HG02840 (cell line): ENCODE measurements around the gene NDUFB3.
"Not testable (repeated sequence)": the region's sequence is repeated elsewhere in the genome, so short reads cannot be mapped to it uniquely, and the experiment has no call there.

Experiments
- ATAC-seq: cut with Tn5 transposase; IDR thresholded peaks from one replicate; pipeline ENCODE4 v1.9.1; 2021; ENCODE audit warnings: mild to moderate bottlenecking, moderate library complexity, moderate number of reproducible peaks; ENCODE audit not compliant: unreplicated experiment, low FRiP score

The NDUFB3 gene

DNA sequence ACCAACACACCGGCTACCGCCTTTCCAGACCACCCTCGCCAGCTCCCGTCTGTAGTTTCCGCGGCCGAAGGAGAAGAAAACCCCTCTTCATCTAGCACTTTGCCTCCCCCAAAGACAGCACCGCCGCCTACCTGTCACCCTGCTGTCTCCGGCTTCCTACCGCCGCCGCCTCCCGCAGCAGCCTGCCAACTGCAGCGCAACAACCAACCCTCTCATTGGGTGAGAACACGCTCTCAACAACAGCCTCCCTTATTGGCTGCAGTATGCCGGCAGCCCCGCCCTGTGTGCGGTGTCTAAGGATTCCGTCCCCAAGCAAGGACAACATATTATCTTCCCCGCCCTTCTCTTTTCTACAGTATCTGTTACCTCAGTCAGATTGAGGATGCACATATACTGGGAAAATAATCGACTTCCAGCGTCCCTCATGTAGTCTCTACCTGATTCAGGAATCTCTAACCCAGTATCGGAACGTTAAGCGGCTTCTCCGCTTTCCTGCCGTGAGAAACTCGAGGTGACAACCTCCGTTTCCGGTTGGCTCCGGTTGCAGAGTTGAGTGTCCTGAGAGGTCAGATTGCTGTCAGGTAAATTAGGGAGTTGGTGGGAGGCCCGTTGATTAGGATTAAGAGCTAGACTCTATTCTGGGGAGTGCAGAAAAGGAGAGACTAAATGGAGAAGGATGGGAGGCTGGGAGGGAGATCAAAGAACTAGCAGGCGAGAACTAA, at the start of gene NDUFB3, which contains the start of gene HYCC2:
NDUFB3 (plus strand) TSS at position 523 of the 722 bp plus-strand sequence. CDS start 6,882 bp downstream, outside the sequence.
HYCC2 (minus strand) TSS at position 193 of the 722 bp plus-strand sequence. CDS start 47,662 bp downstream, outside the sequence.
- ATAC-seq = peak; percentile 99

DNA sequence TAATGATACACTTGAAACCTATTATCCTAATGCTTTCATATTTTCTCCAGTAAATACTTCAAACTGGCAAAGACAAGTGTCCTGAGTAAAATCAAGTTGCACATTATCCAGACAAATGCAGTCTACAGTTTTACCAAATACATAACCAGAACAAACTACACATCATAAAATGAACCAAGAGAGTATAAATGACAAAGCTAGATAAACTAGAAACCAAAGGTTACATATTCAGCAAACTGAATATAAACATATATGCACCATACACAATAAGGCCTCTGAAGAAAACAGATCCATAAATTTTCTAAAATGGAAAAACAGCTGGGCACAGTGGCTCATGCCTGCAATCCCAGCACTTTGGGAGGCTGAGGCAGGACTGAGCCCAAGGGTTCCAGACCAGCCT, 47.3 kb upstream of the NDUFB3 start:
- no peak for ATAC-seq

- ATAC-seq = not testable (repeated sequence)
These were observed 37.4 kb upstream of the NDUFB3 start for GRCh38 chr2:201034355-201034754.

DNA sequence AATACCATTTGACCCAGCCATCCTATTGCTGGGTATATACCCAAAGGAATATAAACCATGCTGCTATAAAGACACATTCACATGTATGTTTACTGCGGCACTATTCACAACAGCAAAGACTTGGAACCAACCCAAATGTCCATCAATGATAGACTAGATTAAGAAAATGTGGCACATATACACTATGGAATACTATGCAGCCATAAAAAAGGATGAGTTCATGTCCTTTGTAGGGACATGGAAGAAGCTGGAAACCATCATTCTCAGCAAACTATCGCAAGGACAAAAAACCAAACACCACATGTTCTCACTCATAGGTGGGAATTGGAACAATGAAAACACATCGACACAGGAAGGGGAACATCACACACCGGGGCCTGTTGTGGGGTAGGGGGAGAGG, 33.4 kb upstream of the NDUFB3 start:
- not testable (repeated sequence) for ATAC-seq

DNA sequence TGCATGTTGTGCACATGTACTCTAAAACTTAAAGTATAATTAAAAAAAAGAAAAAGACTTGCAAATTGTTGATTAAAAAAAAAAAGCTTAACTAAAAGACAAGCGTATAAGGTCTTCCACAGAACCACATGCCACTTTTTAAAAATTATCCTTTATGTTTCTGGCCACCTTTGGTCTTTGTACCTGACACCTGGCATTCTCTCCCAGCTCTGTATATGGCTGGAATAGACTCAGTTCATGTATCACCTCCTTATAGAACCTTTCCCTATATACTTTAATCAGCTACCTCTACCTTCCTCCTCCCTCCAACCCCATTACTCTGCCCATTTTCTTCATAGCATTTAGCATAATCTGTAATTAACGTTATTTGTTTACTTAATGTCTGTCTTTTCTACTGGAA, 32.9 kb upstream of the NDUFB3 start:
- ATAC-seq = no peak

GRCh38 chr2:201040867-201041628, 30.8 kb upstream of the NDUFB3 start:
- ATAC-seq = no peak

DNA sequence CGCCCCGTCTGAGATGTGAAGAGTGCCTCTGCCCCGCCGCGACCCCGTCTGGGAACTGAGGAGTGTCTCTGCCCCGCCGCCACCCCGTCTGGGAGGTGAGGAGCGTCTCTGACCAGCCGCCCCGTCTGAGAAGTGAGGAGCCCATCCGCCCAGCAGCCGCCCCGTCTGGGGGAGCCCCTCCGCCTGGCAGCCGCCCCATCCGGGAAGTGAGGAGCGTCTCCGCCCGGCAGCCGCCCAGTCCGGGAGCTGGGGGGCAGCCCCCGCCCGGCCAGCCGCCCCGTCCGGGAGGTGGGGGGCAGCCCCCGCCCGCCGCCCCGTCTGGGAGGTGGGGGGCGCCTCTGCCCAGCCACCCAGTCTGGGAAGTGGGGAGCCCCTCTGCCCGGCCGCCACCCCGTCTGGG, 29.4 kb upstream of the NDUFB3 start:
- ATAC-seq = not testable (repeated sequence)

- not testable (repeated sequence) for ATAC-seq
These were observed 28.8 kb upstream of the NDUFB3 start for GRCh38 chr2:201043050-201043449.

- no peak for ATAC-seq
These were observed 24.9 kb upstream of the NDUFB3 start for GRCh38 chr2:201046881-201047280.

DNA sequence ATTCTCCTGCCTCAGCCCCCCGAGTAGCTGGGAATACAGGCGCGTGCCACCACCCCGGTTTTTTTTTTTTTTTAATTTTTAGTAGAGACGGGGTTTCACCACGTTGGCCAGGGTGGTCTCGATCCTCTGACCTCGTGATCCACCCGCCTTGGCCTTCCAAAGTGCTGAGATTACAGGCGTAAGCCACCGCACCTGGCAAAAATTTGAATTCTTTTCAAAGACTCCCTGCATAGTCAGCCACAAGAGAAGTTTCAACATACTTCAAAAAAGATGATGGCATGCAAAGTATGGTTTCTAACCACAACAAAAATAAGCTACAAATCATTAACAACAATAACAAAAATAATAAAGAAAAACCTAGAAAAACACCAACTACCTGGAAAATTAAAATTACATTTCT, 22.3 kb upstream of the NDUFB3 start:
- no peak for ATAC-seq

GRCh38 chr2:201057087-201057521, 14.7 kb upstream of the NDUFB3 start:
- no peak for ATAC-seq

DNA sequence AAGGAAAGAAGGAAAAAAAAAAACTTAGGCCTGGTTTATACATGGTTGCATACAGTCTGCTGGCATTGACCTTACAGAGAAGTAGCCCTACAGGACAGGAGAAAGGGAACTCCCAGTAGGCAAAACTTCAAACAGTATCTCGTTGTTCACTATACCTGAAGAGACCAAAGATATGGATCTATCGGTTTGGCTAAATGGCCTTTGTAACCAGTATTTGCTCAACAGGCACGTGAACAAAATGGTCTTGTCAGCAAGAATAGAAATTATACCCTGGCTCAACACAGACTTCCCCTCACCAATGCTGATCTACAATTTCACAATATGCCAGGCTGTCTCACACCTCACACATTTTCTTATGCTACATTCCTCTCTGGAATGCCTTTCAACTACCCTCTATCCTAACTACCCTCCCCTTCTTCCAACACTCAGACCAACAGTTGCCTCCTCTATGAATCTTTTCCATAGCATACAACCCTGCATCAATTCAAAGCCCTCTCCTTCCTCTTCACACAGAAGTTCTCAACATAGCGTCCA, 14.0 kb upstream of the NDUFB3 start:
- no peak for ATAC-seq

- no peak for ATAC-seq
These were observed 12.9 kb upstream of the NDUFB3 start for GRCh38 chr2:201058914-201059313.

- ATAC-seq = no peak
These were observed 11.6 kb upstream of the NDUFB3 start for GRCh38 chr2:201059961-201060755.

- not testable (repeated sequence) for ATAC-seq
These were observed 8.3 kb upstream of the NDUFB3 start for GRCh38 chr2:201063516-201063915.

DNA sequence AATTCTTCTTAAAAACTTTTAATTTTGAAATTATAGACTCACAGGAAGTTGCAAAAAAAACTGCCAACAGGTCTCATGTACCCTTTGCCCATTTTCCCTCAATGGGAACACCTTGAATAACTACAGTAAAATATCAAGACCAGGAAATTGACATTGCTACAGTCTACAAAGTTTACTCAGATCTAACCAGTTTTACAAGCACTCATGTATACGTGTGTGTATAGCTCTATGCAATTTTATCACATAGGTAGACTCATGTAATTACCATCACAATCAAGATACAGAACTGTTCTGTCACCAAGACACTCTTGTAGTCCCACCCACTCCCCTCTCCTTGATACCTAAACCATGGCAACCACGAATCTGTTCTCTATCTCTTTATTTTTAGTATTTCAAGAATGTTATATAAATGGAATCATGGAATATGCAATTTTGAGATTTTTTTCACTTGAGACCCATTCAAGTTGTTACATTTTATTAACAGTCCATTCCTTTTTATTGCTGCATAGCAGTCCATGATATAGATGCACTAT, 6.9 kb upstream of the NDUFB3 start:
- no peak for ATAC-seq

DNA sequence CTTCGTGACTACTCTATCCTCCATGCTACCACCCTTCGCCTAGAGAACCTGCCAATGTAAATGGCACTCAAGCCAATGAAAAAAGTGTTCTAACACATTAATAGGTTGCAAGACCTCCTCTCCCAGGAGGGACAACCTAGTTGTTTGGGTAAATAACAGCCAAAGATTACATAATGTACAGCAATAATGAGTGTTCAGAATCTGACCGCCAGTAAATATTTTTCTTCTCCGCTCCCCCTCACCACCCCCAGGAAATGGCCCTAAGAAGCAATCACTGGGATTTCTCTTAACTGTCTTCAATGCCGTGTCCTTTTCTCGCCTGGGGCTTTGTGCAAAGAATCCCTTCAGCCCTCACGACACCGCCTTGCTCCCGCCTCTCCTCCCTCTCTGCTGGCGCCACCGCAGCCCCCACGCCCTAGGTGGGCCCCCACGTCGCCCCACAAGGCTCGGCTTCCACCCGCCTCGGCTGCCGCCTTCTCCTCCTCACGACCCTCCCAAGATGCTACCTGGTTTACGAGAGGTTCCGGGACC, 788 bp upstream of the NDUFB3 start:
- peak; percentile 12 for ATAC-seq

DNA sequence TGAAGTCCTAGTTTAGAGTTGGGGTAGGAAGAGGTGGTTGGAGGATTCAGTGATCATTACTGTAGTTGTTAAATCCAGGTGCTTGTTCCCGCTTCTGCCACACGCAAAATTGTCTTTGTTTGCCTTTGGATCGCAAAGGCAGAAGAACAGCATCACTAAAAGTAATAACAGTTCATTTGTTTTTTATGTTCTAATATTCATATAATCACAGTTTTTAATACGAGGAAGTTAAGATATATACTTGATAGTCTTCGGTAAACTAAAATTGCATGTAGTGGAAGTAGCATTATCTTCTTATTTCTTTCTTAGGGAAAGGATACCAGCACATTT, 365 bp downstream of the NDUFB3 start:
- ATAC-seq = no peak

DNA sequence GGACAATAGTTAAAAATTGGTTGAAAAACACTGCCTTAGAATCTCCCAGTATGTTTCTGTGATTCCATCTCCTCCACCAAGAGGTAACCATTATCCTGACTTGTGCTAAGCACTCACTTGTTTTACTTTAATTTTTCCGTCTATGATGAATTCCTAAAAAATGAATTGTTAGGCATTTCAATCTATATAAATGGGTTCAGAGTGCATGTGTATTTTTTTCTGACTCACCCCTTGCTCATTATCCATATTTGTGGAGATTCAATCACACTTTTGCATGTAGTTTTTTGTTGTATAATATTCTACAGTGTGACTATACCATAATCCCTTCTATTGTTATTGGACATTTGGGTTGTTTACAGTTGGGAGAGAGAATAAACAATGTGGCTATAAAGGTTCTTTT, 1.3 kb downstream of the NDUFB3 start:
- no peak for ATAC-seq

GRCh38 chr2:201074996-201075395, 3.2 kb downstream of the NDUFB3 start:
- no peak for ATAC-seq
